RCC 7860 (cell line): ENCODE results near the gene KLK2.
A peak's percentile ranks its signal among the peaks of the same experiment; 100 is the strongest.
"Not testable (repeated sequence)": the region's sequence is repeated elsewhere in the genome, so short reads cannot be mapped to it uniquely, and the experiment has no call there.

Experiments used
- DNase-seq: peaks from one replicate; pipeline ENCODE4 v3.0.0-alpha.2; 2015; ENCODE audit warnings: low spot score
- FAIRE-seq: peaks from 2 replicates; lab custom pipeline; 2012; peaks lifted over from hg19 to GRCh38; lab: Jason Lieb, UNC

The KLK2 gene

GRCh38 chr19:50890422-50891252 lies 17.4 kb downstream of the KLK2 start:
- FAIRE-seq = peak; percentile 44
- peak; percentile 29 for DNase-seq

GRCh38 chr19:50891253-50891625 lies 18.0 kb downstream of the KLK2 start:
- FAIRE-seq (no peak), DNase-seq (no peak)

GRCh38 chr19:50893047-50893736 lies 20.0 kb downstream of the KLK2 start:
- FAIRE-seq (no peak), DNase-seq (no peak)

GRCh38 chr19:50894478-50895356 lies 21.5 kb downstream of the KLK2 start:
- no peak for FAIRE-seq
- DNase-seq = no peak

GRCh38 chr19:50896089-50896590 lies 22.9 kb downstream of the KLK2 start:
- DNase-seq, FAIRE-seq: not testable (repeated sequence)

- DNase-seq (peak; percentile 77), FAIRE-seq (peak; percentile 67)
Measured at GRCh38 chr19:50896591-50897190, 23.5 kb downstream of the KLK2 start.

- DNase-seq (no peak), FAIRE-seq (no peak)
Measured at GRCh38 chr19:50897191-50897607, 24.0 kb downstream of the KLK2 start.

DNA sequence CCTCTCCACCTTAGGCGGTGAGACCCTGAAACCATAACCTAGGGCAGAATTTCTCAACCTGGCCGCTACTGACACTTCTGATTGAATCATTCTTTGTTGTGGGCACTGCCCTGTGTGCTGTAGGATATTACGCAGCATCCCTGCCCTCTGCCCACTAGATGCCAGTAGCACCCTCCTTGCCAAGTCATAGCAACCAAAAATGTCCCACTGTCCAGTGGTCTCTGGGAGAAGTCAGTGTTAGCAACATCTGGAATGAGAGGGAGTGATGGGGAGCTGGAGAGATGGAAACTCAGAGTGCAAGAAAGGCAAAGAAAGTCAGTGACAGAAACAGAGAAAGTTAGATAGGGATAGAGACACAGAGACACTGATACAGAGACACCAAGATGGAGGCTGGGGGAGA lies 24.4 kb downstream of the KLK2 start:
- no peak for FAIRE-seq
- DNase-seq = no peak

DNA sequence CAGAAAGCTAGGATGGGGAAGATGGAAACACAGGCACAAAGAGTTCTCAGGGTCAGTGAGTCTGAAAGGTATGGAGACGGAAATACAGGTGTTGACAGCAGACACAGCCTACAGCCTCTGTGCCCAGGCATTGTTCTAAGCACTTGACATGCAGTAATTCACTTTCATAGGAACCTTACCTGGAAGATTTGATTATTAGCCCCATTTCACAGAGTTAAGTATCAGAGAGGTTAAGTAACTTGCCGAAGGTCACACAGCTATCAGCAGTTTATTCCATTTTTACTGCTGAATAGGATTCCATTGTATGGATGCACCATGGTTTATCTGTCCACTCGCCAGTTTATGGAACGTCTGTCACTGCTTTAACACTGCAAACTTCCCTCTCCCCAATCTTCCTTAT lies 24.8 kb downstream of the KLK2 start:
- DNase-seq = no peak
- FAIRE-seq = no peak

DNA sequence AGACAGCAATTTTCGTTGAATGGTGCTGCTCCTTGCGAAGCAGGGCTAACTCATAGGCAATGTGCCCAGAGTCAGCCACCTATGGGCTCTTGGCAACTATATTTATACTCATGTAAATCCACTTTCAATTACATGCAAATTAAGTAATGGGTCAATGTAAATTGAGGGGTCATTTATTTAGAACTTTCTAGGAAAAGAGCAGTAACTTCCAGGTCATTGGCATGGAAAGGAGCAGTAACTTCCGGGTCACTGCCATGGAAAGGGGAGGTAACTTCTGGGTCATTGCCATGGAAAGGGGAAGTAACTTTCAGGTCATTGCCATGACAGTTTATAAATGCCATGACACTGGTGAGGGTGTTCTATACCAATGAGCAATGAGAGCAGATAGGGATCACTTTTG lies 26.3 kb downstream of the KLK2 start:
- FAIRE-seq = no peak
- DNase-seq = no peak

DNA sequence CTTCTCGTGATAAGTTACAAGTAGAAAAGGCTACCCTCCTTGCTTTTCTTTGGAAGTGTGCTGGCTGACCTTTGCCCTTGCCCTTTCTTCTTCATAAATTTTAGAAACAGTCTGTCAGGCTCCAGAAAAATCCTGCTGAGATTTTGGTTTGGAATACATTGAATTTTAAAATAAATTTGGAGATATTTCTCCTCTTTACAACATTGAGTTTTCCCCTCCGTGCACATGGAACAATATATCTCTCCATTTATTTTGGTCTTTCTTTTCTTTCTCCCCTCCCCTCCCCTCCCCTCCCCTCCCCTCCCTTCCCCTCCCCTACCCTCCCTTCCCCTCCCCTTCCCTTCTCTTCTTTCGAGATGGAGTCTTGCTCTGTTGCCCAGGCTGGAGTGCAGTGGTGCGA lies 29.4 kb downstream of the KLK2 start:
- FAIRE-seq (no peak), DNase-seq (no peak)

DNA sequence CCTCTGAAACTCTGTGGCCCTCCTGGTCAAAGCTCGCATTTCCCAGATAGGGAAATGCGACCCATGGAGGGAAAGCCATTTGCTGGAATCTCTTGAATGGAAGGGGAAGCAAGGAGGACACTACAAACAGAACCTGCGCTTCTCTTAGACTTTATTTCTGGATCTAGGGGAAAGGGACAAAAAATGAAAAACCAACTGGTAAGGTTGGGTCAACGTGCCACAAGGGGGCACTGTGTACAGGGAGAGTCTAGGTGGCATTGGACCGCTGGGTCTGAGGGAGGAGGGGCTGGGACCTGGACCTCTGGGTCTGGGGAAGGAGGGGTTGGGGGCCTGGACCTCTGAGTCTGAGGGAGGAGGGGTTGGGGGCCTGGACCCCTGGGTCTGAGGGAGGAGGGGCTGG lies 33.0 kb downstream of the KLK2 start:
- FAIRE-seq (no peak), DNase-seq (no peak)

- DNase-seq (no peak), FAIRE-seq (no peak)
Measured at GRCh38 chr19:50908336-50908735, 35.1 kb downstream of the KLK2 start.

DNA sequence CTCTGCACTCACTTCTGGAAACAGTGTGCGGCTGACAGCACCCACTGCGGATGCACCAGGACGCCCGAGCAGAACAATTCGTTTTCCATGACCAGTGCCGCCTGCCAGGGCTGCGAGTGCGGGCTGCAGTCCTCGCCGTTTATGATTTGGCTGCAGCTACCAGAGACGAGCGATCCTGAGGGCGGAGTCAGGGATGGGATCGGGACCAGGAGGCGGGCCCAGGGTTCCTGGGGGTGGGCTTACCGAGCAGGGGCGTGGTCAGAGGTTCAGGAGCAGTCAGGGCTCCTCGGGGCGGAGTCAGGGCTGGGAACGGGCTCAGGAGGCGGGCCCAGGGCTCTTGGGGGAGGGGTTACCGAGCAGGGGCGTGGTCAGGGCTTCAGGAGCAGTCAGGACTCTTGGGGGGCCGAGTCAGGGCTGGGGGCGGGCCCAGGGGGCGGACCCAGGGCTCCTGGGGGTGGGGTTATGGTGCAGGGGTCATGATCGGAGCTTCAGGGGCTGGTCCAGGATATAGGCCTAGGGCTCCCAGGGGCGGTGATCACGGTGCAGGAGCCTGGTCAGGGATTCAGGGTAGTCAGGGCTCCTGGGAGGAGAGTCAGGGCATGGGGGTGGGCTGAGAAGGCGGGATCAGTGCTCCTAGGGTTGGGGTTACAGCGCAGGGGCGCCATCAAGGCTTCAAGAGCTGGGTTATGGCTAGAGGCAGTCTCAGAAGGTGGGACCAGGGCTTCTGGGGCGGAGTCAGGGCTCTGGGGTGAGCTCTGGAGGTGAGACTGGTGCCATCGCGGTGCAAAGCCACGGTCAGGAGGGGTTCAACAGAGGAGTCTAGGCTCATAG lies 36.2 kb downstream of the KLK2 start:
- DNase-seq (no peak), FAIRE-seq (no peak)

- no peak for FAIRE-seq
- DNase-seq = no peak
Measured at GRCh38 chr19:50910722-50911121, 37.5 kb downstream of the KLK2 start.

GRCh38 chr19:50911206-50912101 lies 38.2 kb downstream of the KLK2 start, which contains the start of gene KLK4:
KLK4 (minus strand) TSS chr19:50911395; CDS start chr19:50910738, 657 bp downstream.
- FAIRE-seq (no peak), DNase-seq (no peak)

DNA sequence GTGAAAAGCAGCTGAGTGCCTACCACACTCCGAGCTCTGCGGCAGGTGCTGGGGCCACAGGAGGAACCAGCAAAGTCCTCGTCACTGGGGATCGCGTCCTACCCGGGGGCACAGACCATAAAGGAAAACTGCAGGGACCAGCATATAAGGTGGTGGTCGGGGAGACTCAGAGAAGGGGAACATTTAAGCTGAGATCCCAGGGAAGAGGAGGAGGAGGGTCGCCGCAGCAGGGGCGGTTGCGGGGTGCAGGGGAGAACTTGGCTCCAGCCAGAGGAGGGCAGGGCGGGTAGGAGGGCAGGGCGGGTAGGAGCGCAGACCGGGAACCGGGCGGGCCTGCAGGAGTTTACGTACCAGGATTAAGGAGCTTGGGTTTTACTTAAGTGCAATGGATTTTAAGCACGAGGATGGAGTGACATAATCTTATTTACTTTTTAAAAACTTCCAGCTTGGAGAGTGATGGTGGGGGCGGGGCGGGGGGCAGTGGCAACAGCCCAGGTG lies 38.9 kb downstream of the KLK2 start:
- DNase-seq (no peak), FAIRE-seq (no peak)
